ENCODE measurements around the gene NSF.
A peak's percentile ranks its signal among the peaks of the same experiment; 100 is the strongest.

Gene NSF

DNA sequence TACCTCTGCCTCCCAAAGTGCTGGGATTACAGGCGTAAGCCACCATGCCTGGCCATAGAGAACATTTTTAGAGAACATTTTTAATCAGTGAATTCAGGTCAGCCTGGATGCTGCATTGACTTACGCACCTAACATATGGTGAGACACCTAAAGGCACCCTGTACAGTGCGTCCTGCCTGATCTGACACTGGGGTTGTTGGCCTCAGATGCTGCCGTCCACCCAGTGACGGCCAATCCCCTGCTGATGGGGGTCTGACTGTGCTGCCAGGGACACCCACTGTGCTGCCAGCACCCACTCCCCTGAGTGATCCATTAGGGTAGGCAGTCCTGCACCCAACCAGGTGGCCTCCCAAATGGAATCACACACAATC, 189.5 kb downstream of the NSF start:
- no peak for ATAC-seq
- TF ChIP-seq, protein P1, sequence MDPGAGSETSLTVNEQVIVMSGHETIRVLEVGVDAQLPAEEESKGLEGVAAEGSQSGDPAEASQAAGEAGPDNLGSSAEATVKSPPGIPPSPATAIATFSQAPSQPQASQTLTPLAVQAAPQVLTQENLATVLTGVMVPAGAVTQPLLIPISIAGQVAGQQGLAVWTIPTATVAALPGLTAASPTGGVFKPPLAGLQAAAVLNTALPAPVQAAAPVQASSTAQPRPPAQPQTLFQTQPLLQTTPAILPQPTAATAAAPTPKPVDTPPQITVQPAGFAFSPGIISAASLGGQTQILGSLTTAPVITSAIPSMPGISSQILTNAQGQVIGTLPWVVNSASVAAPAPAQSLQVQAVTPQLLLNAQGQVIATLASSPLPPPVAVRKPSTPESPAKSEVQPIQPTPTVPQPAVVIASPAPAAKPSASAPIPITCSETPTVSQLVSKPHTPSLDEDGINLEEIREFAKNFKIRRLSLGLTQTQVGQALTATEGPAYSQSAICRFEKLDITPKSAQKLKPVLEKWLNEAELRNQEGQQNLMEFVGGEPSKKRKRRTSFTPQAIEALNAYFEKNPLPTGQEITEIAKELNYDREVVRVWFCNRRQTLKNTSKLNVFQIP (CRISPR knock-in tag; IDR thresholded peaks at IDR 0.05; ENCODE audit: borderline replicate concordance, low read depth), result no peak
- TF ChIP-seq, protein P2, sequence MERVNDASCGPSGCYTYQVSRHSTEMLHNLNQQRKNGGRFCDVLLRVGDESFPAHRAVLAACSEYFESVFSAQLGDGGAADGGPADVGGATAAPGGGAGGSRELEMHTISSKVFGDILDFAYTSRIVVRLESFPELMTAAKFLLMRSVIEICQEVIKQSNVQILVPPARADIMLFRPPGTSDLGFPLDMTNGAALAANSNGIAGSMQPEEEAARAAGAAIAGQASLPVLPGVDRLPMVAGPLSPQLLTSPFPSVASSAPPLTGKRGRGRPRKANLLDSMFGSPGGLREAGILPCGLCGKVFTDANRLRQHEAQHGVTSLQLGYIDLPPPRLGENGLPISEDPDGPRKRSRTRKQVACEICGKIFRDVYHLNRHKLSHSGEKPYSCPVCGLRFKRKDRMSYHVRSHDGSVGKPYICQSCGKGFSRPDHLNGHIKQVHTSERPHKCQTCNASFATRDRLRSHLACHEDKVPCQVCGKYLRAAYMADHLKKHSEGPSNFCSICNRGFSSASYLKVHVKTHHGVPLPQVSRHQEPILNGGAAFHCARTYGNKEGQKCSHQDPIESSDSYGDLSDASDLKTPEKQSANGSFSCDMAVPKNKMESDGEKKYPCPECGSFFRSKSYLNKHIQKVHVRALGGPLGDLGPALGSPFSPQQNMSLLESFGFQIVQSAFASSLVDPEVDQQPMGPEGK (CRISPR knock-in tag; IDR thresholded peaks at IDR 0.05; ENCODE audit: borderline replicate concordance), result no peak
- TF ChIP-seq ZNF565 (CRISPR knock-in tag; conservative IDR thresholded peaks at IDR 0.05; ENCODE audit: low read depth) (no peak), ZNF70 (CRISPR knock-in tag; IDR thresholded peaks at IDR 0.05) (no peak), GLIS3 (CRISPR knock-in tag; IDR thresholded peaks at IDR 0.05) (no peak), ARNTL (CRISPR knock-in tag; IDR thresholded peaks at IDR 0.05; ENCODE audit: borderline replicate concordance, low read depth) (no peak), RARB (CRISPR knock-in tag; IDR thresholded peaks at IDR 0.05) (no peak), ZNF8 (CRISPR knock-in tag; IDR thresholded peaks at IDR 0.05) (no peak), ZC3H10 (CRISPR knock-in tag; IDR thresholded peaks at IDR 0.05) (no peak), ESRRG (CRISPR knock-in tag; IDR thresholded peaks at IDR 0.05) (no peak), OSR1 (CRISPR knock-in tag; IDR thresholded peaks at IDR 0.05) (no peak), TOX (CRISPR knock-in tag; IDR thresholded peaks at IDR 0.05; ENCODE audit: borderline replicate concordance) (no peak), ZFP3 (CRISPR knock-in tag; IDR thresholded peaks at IDR 0.05) (no peak), PPARA (CRISPR knock-in tag; IDR thresholded peaks at IDR 0.05; ENCODE audit: borderline replicate concordance) (no peak)
- TF ChIP-seq, protein P3, sequence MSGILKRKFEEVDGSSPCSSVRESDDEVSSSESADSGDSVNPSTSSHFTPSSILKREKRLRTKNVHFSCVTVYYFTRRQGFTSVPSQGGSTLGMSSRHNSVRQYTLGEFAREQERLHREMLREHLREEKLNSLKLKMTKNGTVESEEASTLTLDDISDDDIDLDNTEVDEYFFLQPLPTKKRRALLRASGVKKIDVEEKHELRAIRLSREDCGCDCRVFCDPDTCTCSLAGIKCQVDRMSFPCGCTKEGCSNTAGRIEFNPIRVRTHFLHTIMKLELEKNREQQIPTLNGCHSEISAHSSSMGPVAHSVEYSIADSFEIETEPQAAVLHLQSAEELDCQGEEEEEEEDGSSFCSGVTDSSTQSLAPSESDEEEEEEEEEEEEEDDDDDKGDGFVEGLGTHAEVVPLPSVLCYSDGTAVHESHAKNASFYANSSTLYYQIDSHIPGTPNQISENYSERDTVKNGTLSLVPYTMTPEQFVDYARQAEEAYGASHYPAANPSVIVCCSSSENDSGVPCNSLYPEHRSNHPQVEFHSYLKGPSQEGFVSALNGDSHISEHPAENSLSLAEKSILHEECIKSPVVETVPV (CRISPR knock-in tag; IDR thresholded peaks at IDR 0.05), result no peak

DNA sequence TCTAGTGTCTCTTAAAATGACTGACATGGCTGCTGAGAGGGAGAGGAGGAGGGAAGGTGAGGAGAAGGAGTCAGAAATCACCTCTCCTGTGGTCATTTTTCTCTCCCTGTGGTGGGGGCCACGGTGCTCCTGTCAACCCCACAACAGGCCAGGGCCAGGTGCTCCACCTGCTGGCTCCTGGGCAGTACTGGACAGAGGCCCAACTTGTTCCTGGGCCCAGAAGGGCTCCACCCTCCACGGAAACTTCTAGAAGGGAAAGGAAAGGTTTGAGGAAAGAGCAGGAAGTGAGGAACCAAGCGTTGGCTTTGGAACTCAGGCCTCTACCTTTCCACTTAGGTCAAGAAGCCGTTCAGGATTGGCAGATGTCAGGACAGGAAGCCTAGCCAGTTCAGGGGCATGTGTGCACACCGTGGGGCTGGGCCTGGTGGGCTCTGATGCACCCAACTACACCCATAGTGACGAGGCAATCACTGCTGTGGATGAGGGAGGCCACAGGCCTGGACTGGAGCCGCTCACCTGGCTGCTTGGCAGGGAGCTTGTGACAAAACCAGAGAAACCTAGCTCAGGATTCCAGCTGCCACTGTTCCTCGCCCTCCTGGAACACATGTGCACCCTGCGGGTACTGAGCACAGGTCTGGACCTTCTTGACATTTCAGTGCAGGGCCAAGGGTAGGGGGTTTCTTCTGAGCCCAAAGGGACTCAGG, 191.9 kb downstream of the NSF start:
- peak; percentile 93 for ATAC-seq

DNA sequence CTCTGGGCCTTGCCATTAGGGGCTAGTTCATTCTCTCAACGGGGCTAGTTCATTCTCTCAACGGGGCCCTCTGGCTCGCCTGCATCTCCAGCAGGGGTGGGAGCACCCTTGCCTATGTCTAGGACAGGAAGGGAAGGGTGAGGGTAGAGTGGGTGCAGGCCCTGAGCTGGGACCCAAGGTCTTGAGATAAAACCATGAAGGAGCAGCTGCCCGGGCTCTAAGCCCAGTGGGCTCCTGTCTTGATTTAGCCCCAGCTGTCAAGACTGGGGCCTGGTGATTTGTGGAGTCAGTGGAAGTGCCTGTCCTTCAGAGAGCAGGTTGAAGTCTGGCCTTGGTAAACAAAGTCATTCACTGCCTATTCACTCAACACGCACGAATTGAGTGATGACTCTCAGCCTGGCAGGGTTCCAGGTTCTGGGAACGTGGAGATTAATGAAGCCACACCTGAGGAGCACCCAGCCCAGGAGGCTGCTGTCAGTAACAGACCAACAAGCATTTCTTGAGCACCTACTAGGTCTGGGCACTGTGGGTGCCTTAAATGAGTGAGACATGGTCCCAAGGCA, 192.6 kb downstream of the NSF start:
- no peak for ATAC-seq
- TF ChIP-seq GLIS3 (CRISPR knock-in tag; IDR thresholded peaks at IDR 0.05), result no peak
- no peak for TF ChIP-seq CSDC2 (CRISPR knock-in tag; IDR thresholded peaks at IDR 0.05)
- no peak for TF ChIP-seq TOX (CRISPR knock-in tag; IDR thresholded peaks at IDR 0.05; ENCODE audit: borderline replicate concordance)
- no peak for TF ChIP-seq RARB (CRISPR knock-in tag; IDR thresholded peaks at IDR 0.05)

More for the DNA sequence above, 191.9 kb downstream of the NSF start:
- TF ChIP-seq, protein P4, sequence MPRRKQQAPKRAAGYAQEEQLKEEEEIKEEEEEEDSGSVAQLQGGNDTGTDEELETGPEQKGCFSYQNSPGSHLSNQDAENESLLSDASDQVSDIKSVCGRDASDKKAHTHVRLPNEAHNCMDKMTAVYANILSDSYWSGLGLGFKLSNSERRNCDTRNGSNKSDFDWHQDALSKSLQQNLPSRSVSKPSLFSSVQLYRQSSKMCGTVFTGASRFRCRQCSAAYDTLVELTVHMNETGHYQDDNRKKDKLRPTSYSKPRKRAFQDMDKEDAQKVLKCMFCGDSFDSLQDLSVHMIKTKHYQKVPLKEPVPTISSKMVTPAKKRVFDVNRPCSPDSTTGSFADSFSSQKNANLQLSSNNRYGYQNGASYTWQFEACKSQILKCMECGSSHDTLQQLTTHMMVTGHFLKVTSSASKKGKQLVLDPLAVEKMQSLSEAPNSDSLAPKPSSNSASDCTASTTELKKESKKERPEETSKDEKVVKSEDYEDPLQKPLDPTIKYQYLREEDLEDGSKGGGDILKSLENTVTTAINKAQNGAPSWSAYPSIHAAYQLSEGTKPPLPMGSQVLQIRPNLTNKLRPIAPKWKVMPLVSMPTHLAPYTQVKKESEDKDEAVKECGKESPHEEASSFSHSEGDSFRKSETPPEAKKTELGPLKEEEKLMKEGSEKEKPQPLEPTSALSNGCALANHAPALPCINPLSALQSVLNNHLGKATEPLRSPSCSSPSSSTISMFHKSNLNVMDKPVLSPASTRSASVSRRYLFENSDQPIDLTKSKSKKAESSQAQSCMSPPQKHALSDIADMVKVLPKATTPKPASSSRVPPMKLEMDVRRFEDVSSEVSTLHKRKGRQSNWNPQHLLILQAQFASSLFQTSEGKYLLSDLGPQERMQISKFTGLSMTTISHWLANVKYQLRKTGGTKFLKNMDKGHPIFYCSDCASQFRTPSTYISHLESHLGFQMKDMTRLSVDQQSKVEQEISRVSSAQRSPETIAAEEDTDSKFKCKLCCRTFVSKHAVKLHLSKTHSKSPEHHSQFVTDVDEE (CRISPR knock-in tag; IDR thresholded peaks at IDR 0.05), result no peak
- no peak for TF ChIP-seq GLIS3 (CRISPR knock-in tag; IDR thresholded peaks at IDR 0.05)

DNA sequence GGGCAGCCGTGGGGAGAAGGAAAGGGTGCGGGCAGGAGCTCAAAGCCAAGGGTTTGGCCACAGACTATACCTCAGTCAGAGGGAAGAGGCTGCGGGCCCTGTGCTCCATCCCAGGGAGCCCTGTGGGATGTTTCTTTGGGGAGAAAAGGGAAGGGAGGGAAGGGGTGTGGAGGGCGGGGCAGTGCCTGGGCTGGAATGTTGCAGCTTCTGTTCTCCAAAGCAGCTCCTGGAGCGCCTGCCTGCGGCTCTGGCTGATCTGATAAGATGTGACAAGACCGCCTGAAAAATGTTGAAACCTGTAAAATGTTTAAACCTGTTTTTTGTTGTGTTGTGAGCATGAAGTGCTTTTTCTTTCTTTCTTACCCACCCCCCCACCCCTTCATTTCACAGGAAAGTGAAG, 195.2 kb downstream of the NSF start:
- peak; percentile 20; the same call in 1 of the 3 replicates for ATAC-seq
- TF ChIP-seq ISL1 (CRISPR knock-in tag; IDR thresholded peaks at IDR 0.05), result no peak
- TF ChIP-seq SNAI2 (CRISPR knock-in tag; IDR thresholded peaks at IDR 0.05), result no peak
- TF ChIP-seq, protein P1 (CRISPR knock-in tag; IDR thresholded peaks at IDR 0.05; ENCODE audit: borderline replicate concordance, low read depth), result no peak
- no peak for TF ChIP-seq ZNF70 (CRISPR knock-in tag; IDR thresholded peaks at IDR 0.05)
- TF ChIP-seq, protein P2 (CRISPR knock-in tag; IDR thresholded peaks at IDR 0.05; ENCODE audit: borderline replicate concordance), result no peak
- no peak for TF ChIP-seq BACH2 (CRISPR knock-in tag; IDR thresholded peaks at IDR 0.05; ENCODE audit: borderline replicate concordance)
- no peak for TF ChIP-seq ARNTL (CRISPR knock-in tag; IDR thresholded peaks at IDR 0.05; ENCODE audit: borderline replicate concordance, low read depth)
- TF ChIP-seq, protein P4 (CRISPR knock-in tag; IDR thresholded peaks at IDR 0.05), result no peak
- no peak for TF ChIP-seq PPARA (CRISPR knock-in tag; IDR thresholded peaks at IDR 0.05; ENCODE audit: borderline replicate concordance)
